ENCODE measurements around the gene NRN1L.
A peak's percentile ranks its signal among the peaks of the same experiment; 100 is the strongest.
"Not testable (repeated sequence)": the region's sequence is repeated elsewhere in the genome, so short reads cannot be mapped to it uniquely, and the experiment has no call there.

The NRN1L gene

GRCh38 chr16:67860589-67861398 lies 23.9 kb upstream of the NRN1L start:
- no peak for DNase-seq (ENCODE audit: low spot score)

GRCh38 chr16:67861877-67862276 lies 22.8 kb upstream of the NRN1L start:
- no peak for DNase-seq (ENCODE audit: low spot score)

- DNase-seq (ENCODE audit: low spot score): no peak
Observed at GRCh38 chr16:67862623-67863583, 21.8 kb upstream of the NRN1L start.

GRCh38 chr16:67864044-67864443 lies 20.6 kb upstream of the NRN1L start:
- DNase-seq (ENCODE audit: low spot score): not testable (repeated sequence)

GRCh38 chr16:67864594-67864993 lies 20.1 kb upstream of the NRN1L start:
- DNase-seq (ENCODE audit: low spot score): no peak

GRCh38 chr16:67865318-67865717 lies 19.4 kb upstream of the NRN1L start:
- no peak for DNase-seq (ENCODE audit: low spot score)

- DNase-seq (ENCODE audit: low spot score): no peak
Observed at GRCh38 chr16:67868290-67868689, 16.4 kb upstream of the NRN1L start.

- no peak for DNase-seq (ENCODE audit: low spot score)
Observed at GRCh38 chr16:67869653-67870052, 15.0 kb upstream of the NRN1L start.

- DNase-seq (ENCODE audit: low spot score): no peak
Observed at GRCh38 chr16:67871256-67871655, 13.4 kb upstream of the NRN1L start.

- DNase-seq (ENCODE audit: low spot score): no peak
Observed at GRCh38 chr16:67872131-67872630, 12.5 kb upstream of the NRN1L start.

- peak; percentile 90 for DNase-seq (ENCODE audit: low spot score)
Observed at GRCh38 chr16:67872631-67873434, 11.9 kb upstream of the NRN1L start, which contains the start of gene EDC4. TSS of gene EDC4 (plus strand) at chr16:67873052. CDS start at chr16:67873262, 210 bp downstream.

GRCh38 chr16:67873435-67874370 lies 11.0 kb upstream of the NRN1L start:
- no peak for DNase-seq (ENCODE audit: low spot score)

GRCh38 chr16:67874372-67874771 lies 10.3 kb upstream of the NRN1L start:
- DNase-seq (ENCODE audit: low spot score): no peak

- no peak for DNase-seq (ENCODE audit: low spot score)
Observed at GRCh38 chr16:67877064-67877463, 7.6 kb upstream of the NRN1L start.

GRCh38 chr16:67878232-67878631 lies 6.5 kb upstream of the NRN1L start:
- DNase-seq (ENCODE audit: low spot score): no peak

- DNase-seq (ENCODE audit: low spot score): no peak
Observed at GRCh38 chr16:67878846-67879245, 5.8 kb upstream of the NRN1L start.

GRCh38 chr16:67879462-67879861 lies 5.2 kb upstream of the NRN1L start:
- DNase-seq (ENCODE audit: low spot score): no peak

- DNase-seq (ENCODE audit: low spot score): no peak
Observed at GRCh38 chr16:67879936-67880335, 4.7 kb upstream of the NRN1L start.

GRCh38 chr16:67880584-67880983 lies 4.1 kb upstream of the NRN1L start:
- DNase-seq (ENCODE audit: low spot score): no peak

GRCh38 chr16:67881621-67882161 lies 3.0 kb upstream of the NRN1L start:
- no peak for DNase-seq (ENCODE audit: low spot score)
